Endothelial cell of umbilical vein (primary cell): ENCODE results near the gene RASIP1. TPM values are rescaled to one million over a fixed set of nuclear protein-coding genes. Genes with fewer than 3 reads are reported as not detected.

Experiments used
- BruUV-seq: library from RNA; stranded (reverse); fragments of 400-500 nt; replicated peaks from 2 replicates; lab custom pipeline; 2021; lab: Mats Ljungman, UMichigan
- CTCF ChIA-PET: fragments of 300-600, 350-600 bp; sonication (Branson Sonifier 250); formaldehyde crosslinking; loops from one replicate; lab custom pipeline; 2021; ENCODE audit warnings: antibody characterized with exemption, inconsistent platforms; lab: Charles Lee
- POLR2A ChIA-PET: fragments of 300-600, 350-600 bp; sonication (Branson Sonifier 250); formaldehyde crosslinking; loops from one replicate; lab custom pipeline; 2021; ENCODE audit warnings: antibody characterized with exemption, inconsistent platforms; lab: Charles Lee
- DNase-seq: peaks from one replicate; pipeline ENCODE4 v3.0.0-alpha.2; 2011; ENCODE audit warnings: low read depth, low spot score
- FAIRE-seq: peaks from 2 replicates; lab custom pipeline; 2011; peaks lifted over from hg19 to GRCh38; lab: Jason Lieb, UNC
- H2AFZ ChIP-seq: 2 replicates; pipeline ENCODE4 v1.6.0; 2012; ENCODE audit warnings: low read depth, low read length, control low read depth, inconsistent platforms
- H3K27ac ChIP-seq: 2 replicates; pipeline ENCODE4 v1.5.1; 2011; ENCODE audit warnings: low read depth, mild to moderate bottlenecking, control low read depth, low read length, moderate library complexity; ENCODE audit not compliant: insufficient read depth
- H3K27me3 ChIP-seq, 2 experiments: 2 replicates each; pipeline versions ENCODE4 v1.6.0 to v1.6.1; 2011; ENCODE audit warnings: low read length in 2 of 2, mixed read lengths in 1 of 2; ENCODE audit not compliant: control insufficient read depth in 2 of 2, insufficient read depth in 2 of 2
- H3K36me3 ChIP-seq, 2 experiments: 2 replicates in 1 of 2; 3 replicates in 1 of 2; pipeline ENCODE4 v1.5.1; 2011; ENCODE audit warnings: low read length in 2 of 2, mild to moderate bottlenecking in 1 of 2, moderate library complexity in 1 of 2; ENCODE audit not compliant: control insufficient read depth in 2 of 2, insufficient read depth in 2 of 2; ENCODE audit errors: extremely low read depth in 1 of 2
- H3K4me1 ChIP-seq: 3 replicates; pipeline ENCODE4 v1.5.1; 2011; ENCODE audit warnings: mild to moderate bottlenecking, low read length; ENCODE audit not compliant: control insufficient read depth, insufficient read depth; ENCODE audit errors: extremely low read depth
- H3K4me2 ChIP-seq: 2 replicates; pipeline ENCODE4 v1.6.1; 2011; ENCODE audit warnings: low read length, control low read depth, mixed read lengths; ENCODE audit not compliant: insufficient read depth
- H3K4me3 ChIP-seq, 3 experiments: fragments of 200-600 bp in 1 of 3; sonication (generic), shearing (Covaris generic) in 1 of 3; replicated peaks in 1 of 3; 2 replicates each; pipeline ENCODE4 v1.5.1; 2011 to 2016; ENCODE audit warnings: control low read depth in 3 of 3, low read length in 3 of 3, mild to moderate bottlenecking in 2 of 3, inconsistent platforms in 1 of 3, low read depth in 1 of 3, moderate library complexity in 1 of 3; ENCODE audit not compliant: insufficient read depth in 1 of 3
- H3K79me2 ChIP-seq: 2 replicates; pipeline ENCODE4 v1.6.0; 2012; ENCODE audit warnings: low read length, inconsistent platforms; ENCODE audit not compliant: control insufficient read depth, insufficient read depth
- H3K9ac ChIP-seq: replicated peaks from 2 replicates; pipeline ENCODE3; 2011; ENCODE audit warnings: low read length, control low read depth; ENCODE audit not compliant: insufficient read depth; ENCODE audit errors: extremely low read depth
- H3K9me1 ChIP-seq: replicated peaks from 3 replicates; pipeline ENCODE4 v1.6.0; 2011; ENCODE audit warnings: mild to moderate bottlenecking, low read length; ENCODE audit not compliant: control insufficient read depth, insufficient read depth; ENCODE audit errors: extremely low read depth
- H3K9me3 ChIP-seq: replicated peaks from 2 replicates; pipeline ENCODE4 v1.5.1; 2012; ENCODE audit warnings: low read length, inconsistent platforms; ENCODE audit not compliant: control insufficient read depth, insufficient read depth
- H4K20me1 ChIP-seq: replicated peaks from 2 replicates; pipeline ENCODE3; 2011; ENCODE audit warnings: mild to moderate bottlenecking, low read length; ENCODE audit not compliant: control insufficient read depth, insufficient read depth; ENCODE audit errors: extremely low read depth
- EZH2 ChIP-seq: IDR thresholded peaks from 2 replicates; pipeline ENCODE4 v1.6.1; 2012; ENCODE audit warnings: borderline replicate concordance, low read depth, mild to moderate bottlenecking, moderate library complexity, low read length, inconsistent platforms; ENCODE audit not compliant: severe bottlenecking
- FOS ChIP-seq: IDR thresholded peaks from 2 replicates; pipeline ENCODE4 v1.6.1; 2011; ENCODE audit warnings: mild to moderate bottlenecking, low read length, moderate library complexity, borderline replicate concordance; ENCODE audit not compliant: insufficient read depth
- GATA2 ChIP-seq: IDR thresholded peaks from 2 replicates; pipeline ENCODE4 v1.7.0; 2011; ENCODE audit warnings: low read depth, mild to moderate bottlenecking, moderate library complexity, mixed read lengths, low read length; ENCODE audit not compliant: insufficient read length, insufficient read depth
- JUN ChIP-seq: IDR thresholded peaks from 2 replicates; pipeline ENCODE4 v1.6.1; 2011; ENCODE audit warnings: borderline replicate concordance, low read depth; ENCODE audit not compliant: insufficient read length, insufficient read depth
- MYC ChIP-seq: IDR thresholded peaks from one replicate; pipeline ENCODE4 v1.6.1; 2011; ENCODE audit warnings: mild to moderate bottlenecking, low read depth, low read length
- POLR2A ChIP-seq: IDR thresholded peaks from 2 replicates; pipeline ENCODE4 v1.6.1; 2012; ENCODE audit warnings: low read depth, mild to moderate bottlenecking, control low read depth, low read length
- POLR2AphosphoS5 ChIP-seq: IDR thresholded peaks from 2 replicates; pipeline ENCODE4 v1.6.1; 2012; ENCODE audit warnings: low read depth, mild to moderate bottlenecking, control low read depth, low read length, moderate library complexity; ENCODE audit not compliant: insufficient read depth
- dilution Hi-C: fragments of 300-500 bp; cut with MboI; formaldehyde crosslinking; loops from one replicate; pipeline ENCODE4 v1.15.0; 2019; ENCODE audit warnings: low sequenced_read_pairs; ENCODE audit not compliant: extremely low pct_ligation_motif_present
- intact Hi-C: fragments of 100-400 bp; cut with micrococcal nuclease; formaldehyde crosslinking; loops from one replicate; pipeline ENCODE4 v1.10.0; 2022
- polyA plus RNA-seq, 4 experiments: library from polyadenylated mRNA; depleted of rRNA in 3 of 4; stranded (reverse) in 3 of 4; unstranded in 1 of 4; fragments of >200 nt; gene quantifications; 2 replicates each; pipeline versions ENCODE4 v1.2.1 to v1.2.3, GENCODE V29; 2011 to 2012; ENCODE audit warnings: missing spikeins in 1 of 4
- total RNA-seq: library from RNA; stranded (reverse); gene quantifications from 2 replicates; pipeline ENCODE4 v1.2.3, GENCODE V29; 2021
- TF ChIP-seq, protein P1 (sequence below), 2 donors: IDR thresholded peaks; 1 replicate in 1 of 2; 2 replicates in 1 of 2; pipeline ENCODE4 v1.5.1; 2011; ENCODE audit warnings: low read length in 2 of 2, mild to moderate bottlenecking in 2 of 2, moderate library complexity in 2 of 2, control low read depth in 1 of 2, inconsistent platforms in 1 of 2, low read depth in 1 of 2; ENCODE audit not compliant: insufficient read depth in 1 of 2; ENCODE audit errors: extremely low read depth in 1 of 2
- TF ChIP-seq, protein P2 (sequence below): IDR thresholded peaks from 2 replicates; pipeline ENCODE4 v1.6.1; 2011; ENCODE audit not compliant: insufficient read depth, insufficient read length

RASIP1 gene
- total and polyA plus RNA-seq, 2 donors (not counting 3 experiments of a cell fraction or from before 2014, with no cell fraction given), result 66.2 to 82.1 TPM

DNA sequence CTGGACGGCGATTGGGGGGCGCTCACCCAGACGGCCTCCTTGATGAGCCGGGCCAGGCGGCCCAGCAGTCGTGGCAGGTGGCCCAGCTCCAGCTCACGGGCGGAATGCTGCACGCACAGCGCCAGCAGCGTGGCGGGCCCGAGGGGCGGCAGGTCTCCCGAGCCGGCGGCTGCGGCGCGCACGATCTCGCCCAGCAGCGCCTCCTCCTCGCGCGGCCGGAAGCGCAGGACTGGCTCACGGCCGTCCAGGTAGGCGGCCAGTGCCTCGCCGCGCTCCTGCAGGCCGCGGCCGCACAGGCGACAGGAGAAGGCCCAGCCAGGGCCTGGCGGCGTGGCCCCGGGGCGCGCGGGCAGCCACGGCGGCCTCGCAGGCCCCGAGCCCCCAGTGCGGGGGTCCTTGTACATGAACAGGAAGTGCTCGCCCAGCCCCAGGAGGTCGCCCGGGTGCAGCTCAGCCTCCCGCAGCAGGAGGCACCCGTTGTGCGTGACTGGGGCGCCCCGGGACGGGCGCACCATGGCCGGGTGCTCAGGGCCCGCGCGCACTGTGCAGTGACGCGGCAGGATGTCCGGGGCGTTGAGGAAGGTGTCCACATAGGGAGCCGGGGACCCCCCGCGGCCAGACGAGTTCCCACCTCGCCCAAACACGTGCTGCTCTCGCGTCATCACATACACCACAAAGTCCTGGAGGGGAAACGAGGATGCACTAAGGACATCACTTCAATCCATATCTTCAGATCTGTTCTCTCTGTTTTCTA, 11.3 kb downstream of the RASIP1 start:
- no peaks in the 10 kb centered on the region for H4K20me1 ChIP-seq
- H3K27me3 ChIP-seq, result no peaks in the 10 kb centered on the region
- no peak overlapping the region for H3K4me3 ChIP-seq
- no peak for TF ChIP-seq POLR2AphosphoS5
- TF ChIP-seq MYC, result no peak
- TF ChIP-seq, protein P1, sequence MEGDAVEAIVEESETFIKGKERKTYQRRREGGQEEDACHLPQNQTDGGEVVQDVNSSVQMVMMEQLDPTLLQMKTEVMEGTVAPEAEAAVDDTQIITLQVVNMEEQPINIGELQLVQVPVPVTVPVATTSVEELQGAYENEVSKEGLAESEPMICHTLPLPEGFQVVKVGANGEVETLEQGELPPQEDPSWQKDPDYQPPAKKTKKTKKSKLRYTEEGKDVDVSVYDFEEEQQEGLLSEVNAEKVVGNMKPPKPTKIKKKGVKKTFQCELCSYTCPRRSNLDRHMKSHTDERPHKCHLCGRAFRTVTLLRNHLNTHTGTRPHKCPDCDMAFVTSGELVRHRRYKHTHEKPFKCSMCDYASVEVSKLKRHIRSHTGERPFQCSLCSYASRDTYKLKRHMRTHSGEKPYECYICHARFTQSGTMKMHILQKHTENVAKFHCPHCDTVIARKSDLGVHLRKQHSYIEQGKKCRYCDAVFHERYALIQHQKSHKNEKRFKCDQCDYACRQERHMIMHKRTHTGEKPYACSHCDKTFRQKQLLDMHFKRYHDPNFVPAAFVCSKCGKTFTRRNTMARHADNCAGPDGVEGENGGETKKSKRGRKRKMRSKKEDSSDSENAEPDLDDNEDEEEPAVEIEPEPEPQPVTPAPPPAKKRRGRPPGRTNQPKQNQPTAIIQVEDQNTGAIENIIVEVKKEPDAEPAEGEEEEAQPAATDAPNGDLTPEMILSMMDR (IDR thresholded peaks at IDR 0.05; ENCODE audit: extremely low read depth in 1 of 2, insufficient read depth in 1 of 2, low read depth in 1 of 2, low read length in 2 of 2), result no peak
- TF ChIP-seq EZH2, result no peak
- TF ChIP-seq POLR2A, result no peak
- TF ChIP-seq, protein P2, sequence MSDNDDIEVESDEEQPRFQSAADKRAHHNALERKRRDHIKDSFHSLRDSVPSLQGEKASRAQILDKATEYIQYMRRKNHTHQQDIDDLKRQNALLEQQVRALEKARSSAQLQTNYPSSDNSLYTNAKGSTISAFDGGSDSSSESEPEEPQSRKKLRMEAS, result no peak
- TF ChIP-seq GATA2, result no peak
- TF ChIP-seq FOS, result no peak
- TF ChIP-seq JUN, result no peak
- dilution Hi-C loops (no loop called here), intact Hi-C loops (no loop called here)
- CTCF ChIA-PET, result interaction anchor here (1.5 to 2.4 kb wide), 2 partner anchors 10 to 16 kb away, joined by 3 to 10 read pairs; no protein-coding TSS in a partner anchor
- peaks cover 33% of the 10 kb centered on the region for H3K4me1 ChIP-seq
- no peak overlapping the region for H3K9ac ChIP-seq
- POLR2A ChIA-PET, result interaction anchor here (0.8 kb wide), 1 partner anchor 18 kb away, joined by 3 read pairs; the partner anchor contains the start of gene IZUMO1
- H3K27ac ChIP-seq, result no peak overlapping the region
- H2AFZ ChIP-seq, result no peak overlapping the region
- no peaks in the 10 kb centered on the region for H3K9me3 ChIP-seq
- no peak for FAIRE-seq
- peaks cover 17 to 34% of the 10 kb centered on the region in 2 experiments for H3K36me3 ChIP-seq
- peaks cover 5% of the 10 kb centered on the region for H3K79me2 ChIP-seq
- DNase-seq, result no peak
- BruUV-seq, result no TSS peak
- H3K4me2 ChIP-seq, result no peak overlapping the region
- H3K9me1 ChIP-seq, result no peaks in the 10 kb centered on the region
